IPS-18c (cell line): ENCODE data around the gene NDUFB8.

ENCODE experiments used
- H3K4me3 ChIP-seq: 2 replicates; pipeline ENCODE4 v1.7.0; 2013; ENCODE audit warnings: low read depth, mild to moderate bottlenecking, low read length, moderate library complexity; ENCODE audit not compliant: insufficient read depth
- H3K9me3 ChIP-seq: one replicate; pipeline ENCODE4 v1.6.1; 2013; ENCODE audit warnings: mild to moderate bottlenecking, low read length, moderate library complexity; ENCODE audit not compliant: control insufficient read depth, insufficient read depth

Gene NDUFB8

GRCh38 chr10:100553929-100554328, 24.3 kb upstream of the NDUFB8 start:
- no peak overlapping the region for H3K4me3 ChIP-seq
- no peaks in the 10 kb centered on the region for H3K9me3 ChIP-seq

- H3K9me3 ChIP-seq = no peaks in the 10 kb centered on the region
- H3K4me3 ChIP-seq = no peak overlapping the region
Measured at GRCh38 chr10:100551738-100552137, 22.1 kb upstream of the NDUFB8 start.

GRCh38 chr10:100551196-100551595, 21.5 kb upstream of the NDUFB8 start:
- Histone ChIP-seq H3K4me3 (no peak overlapping the region), H3K9me3 (no peaks in the 10 kb centered on the region)

- Histone ChIP-seq H3K4me3 (no peak overlapping the region), H3K9me3 (no peaks in the 10 kb centered on the region)
Measured at GRCh38 chr10:100544950-100545349, 15.3 kb upstream of the NDUFB8 start.

- H3K4me3 ChIP-seq = no peak overlapping the region
Measured at GRCh38 chr10:100537475-100537874, 7.8 kb upstream of the NDUFB8 start.

GRCh38 chr10:100535715-100536353, 6.2 kb upstream of the NDUFB8 start, which contains the start of gene HIF1AN:
TSS of gene HIF1AN (plus strand) at chr10:100535943. CDS start at chr10:100535959, 16 bp downstream.
- H3K9me3 ChIP-seq = no peaks in the 10 kb centered on the region
- peak within 1 kb of the TSS; percentile 90 for H3K4me3 ChIP-seq

More at GRCh38 chr10:100537475-100537874, 7.8 kb upstream of the NDUFB8 start:
- H3K9me3 ChIP-seq = no peaks in the 10 kb centered on the region

- no peak overlapping the region for H3K4me3 ChIP-seq
- H3K9me3 ChIP-seq = no peaks in the 10 kb centered on the region
Measured at GRCh38 chr10:100535338-100535714, 5.7 kb upstream of the NDUFB8 start.

- H3K9me3 ChIP-seq = no peaks in the 10 kb centered on the region
- H3K4me3 ChIP-seq = no peak overlapping the region
Measured at GRCh38 chr10:100534726-100535125, 5.1 kb upstream of the NDUFB8 start.

GRCh38 chr10:100531761-100532160, 2.1 kb upstream of the NDUFB8 start:
- H3K9me3 ChIP-seq = no peaks in the 10 kb centered on the region
- no peak overlapping the region for H3K4me3 ChIP-seq

- Histone ChIP-seq H3K4me3 (peak overlapping the region; percentile 92), H3K9me3 (no peaks in the 10 kb centered on the region)
Measured at GRCh38 chr10:100528921-100529474, 673 bp downstream of the NDUFB8 start.

GRCh38 chr10:100528123-100528886, 1.4 kb downstream of the NDUFB8 start:
- Histone ChIP-seq H3K9me3 (no peaks in the 10 kb centered on the region), H3K4me3 (peak overlapping the region; percentile 92)

- Histone ChIP-seq H3K9me3 (no peaks in the 10 kb centered on the region), H3K4me3 (no peak overlapping the region)
Measured at GRCh38 chr10:100524638-100525037, 5.0 kb downstream of the NDUFB8 start.

- Histone ChIP-seq H3K4me3 (no peak overlapping the region), H3K9me3 (no peaks in the 10 kb centered on the region)
Measured at GRCh38 chr10:100524206-100524605, 5.5 kb downstream of the NDUFB8 start.

- H3K4me3 ChIP-seq = no peak overlapping the region
- H3K9me3 ChIP-seq = no peaks in the 10 kb centered on the region
Measured at GRCh38 chr10:100522945-100523344, 6.7 kb downstream of the NDUFB8 start.

GRCh38 chr10:100522107-100522801, 7.4 kb downstream of the NDUFB8 start:
- Histone ChIP-seq H3K9me3 (no peaks in the 10 kb centered on the region), H3K4me3 (no peak overlapping the region)

GRCh38 chr10:100520811-100521210, 8.9 kb downstream of the NDUFB8 start:
- Histone ChIP-seq H3K9me3 (no peaks in the 10 kb centered on the region), H3K4me3 (no peak overlapping the region)

GRCh38 chr10:100519311-100520051, 10.2 kb downstream of the NDUFB8 start, which contains the start of gene SEC31B:
TSS of gene SEC31B (minus strand) at chr10:100519861. CDS start at chr10:100516952, 2,909 bp downstream.
- no peaks in the 10 kb centered on the region for H3K9me3 ChIP-seq
- peak within 1 kb of the TSS; percentile 37 for H3K4me3 ChIP-seq
